Activated CD4-positive, alpha-beta T cell treated with anti-CD3 and anti-CD28 coated beads for 4 hours (primary cell): Measurements from ENCODE around the gene ANO10.

ENCODE experiments used
- DNase-seq, 2 donors: peaks; one replicate each; pipeline ENCODE4 v3.0.0-alpha.2; 2020

ANO10 gene

GRCh38 chr3:43409506-43409905, 212.3 kb downstream of the ANO10 start:
- DNase-seq = no peak

GRCh38 chr3:43406643-43407023, 215.2 kb downstream of the ANO10 start:
- DNase-seq = no peak

- no peak for DNase-seq
Observed at GRCh38 chr3:43405888-43406642, 215.7 kb downstream of the ANO10 start.

GRCh38 chr3:43400781-43401730, 220.8 kb downstream of the ANO10 start:
- no peak for DNase-seq

- no peak for DNase-seq
Observed at GRCh38 chr3:43400167-43400566, 221.6 kb downstream of the ANO10 start.

GRCh38 chr3:43399034-43399433, 222.8 kb downstream of the ANO10 start:
- no peak for DNase-seq

GRCh38 chr3:43394041-43394554, 227.7 kb downstream of the ANO10 start:
- no peak for DNase-seq

GRCh38 chr3:43391621-43392020, 230.2 kb downstream of the ANO10 start:
- no peak for DNase-seq

- no peak for DNase-seq
Observed at GRCh38 chr3:43390255-43390588, 231.6 kb downstream of the ANO10 start.

GRCh38 chr3:43389388-43390254, 232.2 kb downstream of the ANO10 start:
- peak; percentile 66 to 69 for DNase-seq

GRCh38 chr3:43388915-43389314, 232.9 kb downstream of the ANO10 start:
- DNase-seq = no peak

- DNase-seq = no peak
Observed at GRCh38 chr3:43388175-43388574, 233.6 kb downstream of the ANO10 start.

GRCh38 chr3:43379343-43379742, 242.5 kb downstream of the ANO10 start:
- no peak for DNase-seq

- DNase-seq = peak; percentile 66 to 79
Observed at GRCh38 chr3:43378066-43378935, 243.5 kb downstream of the ANO10 start.

- no peak for DNase-seq
Observed at GRCh38 chr3:43373560-43373928, 248.3 kb downstream of the ANO10 start.

- no peak for DNase-seq
Observed at GRCh38 chr3:43372809-43373559, 248.8 kb downstream of the ANO10 start.

GRCh38 chr3:43372007-43372740, 249.6 kb downstream of the ANO10 start:
- no peak for DNase-seq

GRCh38 chr3:43371494-43371893, 250.3 kb downstream of the ANO10 start:
- no peak for DNase-seq

GRCh38 chr3:43370293-43370980, 251.4 kb downstream of the ANO10 start:
- DNase-seq = no peak
